ENCODE measurements around the gene C22orf31.
"Not testable (repeated sequence)": the region's sequence is repeated elsewhere in the genome, so short reads cannot be mapped to it uniquely, and the experiment has no call there.

Gene C22orf31

DNA sequence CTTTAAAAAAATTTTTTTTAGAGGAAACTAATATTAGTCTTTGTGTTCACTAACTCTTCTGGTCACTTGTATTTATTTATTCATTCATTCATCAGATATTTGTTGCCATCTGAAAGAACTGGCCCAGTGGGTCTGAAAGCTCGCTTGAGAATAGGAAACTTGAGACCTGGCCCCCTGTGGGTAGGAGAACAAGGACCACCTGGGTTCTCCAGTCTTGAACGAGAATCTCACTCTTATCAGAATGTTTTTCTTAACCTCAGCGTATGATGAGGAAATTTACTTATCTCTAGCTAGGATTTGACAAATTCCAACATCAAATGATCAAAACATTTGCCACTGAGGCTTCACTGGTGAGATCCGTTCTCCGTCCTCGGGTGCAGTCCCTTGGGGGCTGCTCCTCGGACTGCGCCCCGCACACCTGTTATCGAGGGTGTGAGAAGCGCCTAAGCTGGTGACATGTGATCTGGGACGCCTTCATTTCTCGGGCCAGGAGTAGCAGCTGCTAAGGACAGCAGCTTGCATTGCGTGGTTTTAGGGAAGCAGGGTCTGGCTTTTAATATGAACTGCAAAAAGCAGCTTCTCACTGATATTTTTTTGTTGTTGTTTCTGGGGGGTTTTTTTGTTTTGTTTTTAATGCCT, 6.3 kb downstream of the C22orf31 start:
- DNase-seq (ENCODE audit: low spot score) = no peak

DNA sequence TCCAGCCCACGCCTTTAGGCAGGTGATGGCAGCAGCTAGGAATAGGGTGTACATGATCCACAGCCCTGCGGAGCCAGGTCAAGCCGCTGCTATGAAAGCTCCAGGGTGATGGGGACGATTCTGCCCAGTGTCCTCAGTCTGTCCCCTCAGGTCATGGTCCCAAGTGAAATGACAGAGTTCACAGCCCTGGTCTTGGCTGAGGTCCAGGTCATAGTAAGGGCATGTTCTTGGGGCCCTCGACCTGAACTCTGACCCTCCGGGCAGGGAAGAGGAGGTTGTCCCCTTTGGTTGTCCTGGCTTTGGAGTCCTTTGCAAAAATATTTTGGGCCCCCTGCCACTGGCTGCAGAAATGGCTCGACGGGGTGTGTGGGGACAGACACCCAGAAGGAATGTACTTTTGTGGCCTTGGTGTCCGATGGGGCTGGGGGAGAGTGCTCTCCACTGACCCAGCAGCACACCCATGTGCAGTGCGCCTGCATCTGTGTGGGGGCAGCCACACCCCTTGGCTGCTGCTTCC, 7.3 kb downstream of the C22orf31 start:
- DNase-seq (ENCODE audit: low spot score) = no peak

GRCh38 chr22:29053048-29053702, 8.5 kb downstream of the C22orf31 start:
- no peak for DNase-seq (ENCODE audit: low spot score)

GRCh38 chr22:29050457-29050856, 11.2 kb downstream of the C22orf31 start:
- no peak for DNase-seq (ENCODE audit: low spot score)

GRCh38 chr22:29049655-29050263, 11.9 kb downstream of the C22orf31 start:
- no peak for DNase-seq (ENCODE audit: low spot score)

GRCh38 chr22:29048822-29049654, 12.6 kb downstream of the C22orf31 start:
- no peak for DNase-seq (ENCODE audit: low spot score)

DNA sequence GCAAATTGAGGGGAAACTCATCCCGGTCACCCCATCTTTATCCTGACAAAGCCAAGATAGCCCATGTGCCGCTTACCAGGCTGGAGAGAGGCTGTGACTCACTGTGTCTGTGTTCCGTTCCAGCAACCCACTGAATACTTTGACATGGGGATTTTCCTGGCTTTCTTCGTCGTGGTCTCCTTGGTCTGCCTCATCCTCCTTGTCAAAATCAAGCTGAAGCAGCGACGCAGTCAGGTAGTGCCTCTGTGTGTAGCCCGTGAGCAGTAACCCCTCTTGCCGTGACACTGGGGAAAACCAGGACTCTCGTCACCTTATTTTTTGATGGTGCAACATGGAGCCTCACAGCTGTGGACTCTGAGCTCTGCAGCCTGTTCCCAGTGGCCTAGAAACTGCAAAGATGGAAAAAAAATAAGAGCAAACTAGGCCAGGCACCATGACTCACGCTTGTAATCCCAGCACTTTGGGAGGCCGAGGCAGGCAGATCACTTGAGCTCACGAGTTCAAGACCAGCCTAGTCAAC, 16.9 kb downstream of the C22orf31 start:
- no peak for DNase-seq (ENCODE audit: low spot score)

DNA sequence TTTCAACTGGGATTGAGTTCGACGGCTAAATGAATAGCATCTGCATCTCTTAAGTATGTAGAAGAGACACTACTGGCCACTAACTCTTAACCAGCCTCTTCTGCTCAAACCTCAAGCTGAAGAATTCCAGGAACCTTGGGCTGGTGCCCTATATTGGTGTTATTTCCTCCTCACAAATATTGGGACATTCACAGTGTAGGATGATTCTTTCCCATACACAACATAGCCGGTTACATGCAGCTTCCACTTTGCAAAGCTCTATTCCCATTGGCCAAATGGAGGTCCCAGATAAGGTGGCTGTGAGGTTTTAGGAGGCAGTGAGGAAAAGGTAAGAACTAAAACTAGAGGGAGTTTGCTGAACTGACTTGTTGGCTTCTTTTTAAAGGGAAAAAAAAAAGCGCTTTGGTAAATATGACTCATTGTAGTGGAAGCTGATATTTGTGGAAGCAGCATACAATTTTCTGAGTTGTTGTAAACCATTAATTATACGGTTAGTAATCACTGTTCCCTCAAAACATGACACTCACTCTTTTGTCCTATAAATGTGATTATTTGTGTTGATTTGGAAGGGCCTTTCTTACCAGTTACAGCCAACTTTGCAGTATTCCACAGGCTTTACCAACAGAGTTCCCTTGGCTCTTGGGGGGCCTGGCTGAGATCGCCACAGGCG, 17.6 kb downstream of the C22orf31 start:
- DNase-seq (ENCODE audit: low spot score) = no peak

DNA sequence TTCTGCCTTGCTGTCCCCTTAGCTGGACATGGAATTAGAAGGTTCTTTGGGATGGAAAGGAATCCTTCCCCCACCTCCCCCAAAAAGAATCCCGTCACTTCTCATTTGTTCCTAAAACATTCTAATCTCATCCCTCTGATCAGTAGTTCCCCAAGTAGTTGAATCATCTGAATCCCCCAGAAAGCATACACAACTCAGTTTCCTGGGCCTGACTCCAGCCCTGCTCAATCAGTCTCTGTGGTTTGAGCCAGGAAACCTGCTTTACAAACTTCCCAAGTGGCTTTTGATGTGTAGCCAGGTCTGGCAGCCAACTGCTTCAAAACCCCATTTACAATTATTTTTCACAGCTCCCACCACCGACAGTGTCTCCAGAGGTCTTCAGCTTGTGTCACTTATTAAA, 20.2 kb downstream of the C22orf31 start:
- DNase-seq (ENCODE audit: low spot score) = no peak

DNA sequence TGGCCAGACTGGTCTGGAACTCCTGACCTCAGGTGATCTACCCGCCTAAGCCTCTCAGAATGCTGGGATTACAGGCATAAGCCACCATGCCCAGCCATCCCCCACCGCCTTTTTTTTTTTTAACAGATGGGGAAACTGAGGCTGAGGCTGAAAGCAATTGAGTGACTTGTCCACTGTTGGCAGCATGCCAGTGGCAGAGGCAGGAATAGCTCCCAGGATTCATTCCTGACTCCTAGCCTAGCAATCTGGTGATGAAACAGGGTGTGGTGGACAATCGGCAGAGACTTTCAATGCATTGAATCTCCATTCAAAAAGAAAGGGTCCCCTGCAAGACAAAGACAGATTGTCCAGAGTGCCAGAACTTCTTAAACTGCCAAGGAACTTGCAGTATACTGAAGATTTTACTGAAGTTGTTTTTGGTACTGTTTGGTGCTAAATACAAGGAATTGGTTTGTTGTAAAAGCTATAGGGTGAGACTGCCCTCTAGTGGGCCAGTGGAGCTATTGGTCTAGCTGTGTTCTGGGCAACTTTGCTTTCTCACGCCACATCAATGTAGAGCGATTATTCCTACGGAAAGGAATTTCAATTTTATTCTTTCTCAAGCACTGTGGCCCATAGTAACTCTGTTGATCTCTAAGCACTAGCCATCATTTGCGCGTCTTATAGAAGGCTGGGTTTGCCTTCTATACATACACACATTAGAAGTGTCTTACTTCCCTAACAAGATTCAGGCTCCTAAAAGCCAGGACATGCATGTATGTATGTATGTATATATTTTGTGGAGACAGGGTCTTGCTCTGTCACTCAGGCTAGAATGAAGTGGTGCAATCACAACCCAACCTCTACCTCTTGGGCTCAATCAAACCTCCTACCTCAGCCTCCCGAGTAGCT, 21.0 kb downstream of the C22orf31 start:
- DNase-seq (ENCODE audit: low spot score) = peak; percentile 81

GRCh38 chr22:29039684-29040083, 21.9 kb downstream of the C22orf31 start:
- DNase-seq (ENCODE audit: low spot score) = not testable (repeated sequence)

GRCh38 chr22:29039148-29039547, 22.5 kb downstream of the C22orf31 start:
- DNase-seq (ENCODE audit: low spot score) = no peak

GRCh38 chr22:29037340-29037932, 24.2 kb downstream of the C22orf31 start:
- DNase-seq (ENCODE audit: low spot score) = no peak

DNA sequence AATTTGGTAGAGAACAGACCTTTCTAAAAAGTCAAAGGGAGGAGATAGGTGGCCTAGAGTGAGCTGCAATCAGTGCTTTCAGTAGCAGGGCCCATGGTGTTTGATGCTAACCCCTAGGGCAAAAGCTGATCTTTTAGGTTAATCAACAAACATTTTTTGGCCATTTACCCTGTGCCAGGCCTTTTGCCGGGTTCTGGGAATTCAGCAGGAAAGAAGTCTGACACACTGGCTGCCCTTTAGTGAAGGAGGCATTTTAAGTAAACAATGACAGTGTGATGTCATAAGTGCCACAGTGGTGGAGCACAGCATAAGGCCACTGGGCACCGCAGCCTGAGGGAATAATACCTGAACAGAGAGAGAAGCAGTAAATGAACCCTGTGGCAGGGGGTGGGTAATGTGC, 29.0 kb downstream of the C22orf31 start:
- DNase-seq (ENCODE audit: low spot score) = no peak

DNA sequence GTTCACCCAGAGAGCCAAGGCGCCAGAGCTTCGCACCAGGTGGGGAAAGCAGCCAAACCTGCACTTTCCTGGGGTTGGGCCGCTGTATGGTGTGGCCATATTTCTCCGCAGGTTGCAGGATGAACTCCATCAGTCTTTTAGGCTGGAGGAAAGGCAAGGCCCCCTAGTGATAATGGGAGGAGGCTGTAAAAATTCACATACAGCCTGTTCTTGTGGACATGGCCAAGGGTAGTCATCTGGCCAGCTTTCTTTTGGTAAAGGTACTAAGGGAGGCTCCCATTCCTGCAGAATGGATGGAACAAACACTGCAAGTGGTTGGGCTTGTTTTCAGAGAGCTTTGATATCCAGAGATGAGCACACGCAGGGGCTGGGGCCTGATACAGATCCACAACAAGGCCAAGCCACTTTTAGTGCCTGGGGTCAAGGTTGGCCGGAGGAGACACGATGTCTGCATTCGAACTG, 29.6 kb downstream of the C22orf31 start:
- DNase-seq (ENCODE audit: low spot score) = no peak

DNA sequence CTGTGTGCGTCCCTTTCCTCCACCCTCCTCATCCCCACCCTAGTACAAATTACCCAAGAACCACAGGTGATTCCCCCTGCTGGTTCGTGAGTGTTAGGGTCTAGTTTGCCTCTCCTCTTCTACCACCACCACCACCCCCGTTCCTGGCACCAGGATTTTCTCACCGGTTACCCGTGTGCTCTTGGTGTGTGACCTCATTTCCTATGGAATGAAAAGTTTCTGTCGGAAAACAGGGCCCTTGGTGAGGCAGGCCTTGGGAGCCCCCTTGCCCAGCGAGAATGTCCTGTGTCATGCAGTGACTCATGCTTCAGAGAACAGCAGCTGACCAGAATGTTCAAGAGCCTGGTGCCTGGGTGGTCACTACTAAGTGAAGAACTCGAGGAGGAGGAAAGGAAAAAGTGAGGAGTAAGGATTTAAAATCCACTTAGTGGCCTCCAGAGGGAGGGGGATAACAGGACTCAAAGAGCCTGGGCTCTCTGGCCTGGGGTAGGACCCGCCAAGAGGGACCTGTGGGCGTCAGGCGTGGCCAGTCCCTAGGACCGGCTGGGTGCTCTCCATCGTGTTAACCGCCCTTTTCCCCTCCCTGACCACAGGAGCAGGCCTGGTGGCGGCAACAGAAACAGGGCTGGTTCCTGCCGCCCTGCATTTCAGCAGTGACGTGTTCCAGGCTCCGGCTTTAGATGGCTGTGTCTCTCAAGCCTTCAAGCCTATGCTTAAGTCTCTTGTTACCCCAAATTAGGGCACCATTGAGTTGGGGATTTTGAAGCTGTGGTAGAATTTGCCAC, 30.2 kb downstream of the C22orf31 start:
- DNase-seq (ENCODE audit: low spot score) = no peak

DNA sequence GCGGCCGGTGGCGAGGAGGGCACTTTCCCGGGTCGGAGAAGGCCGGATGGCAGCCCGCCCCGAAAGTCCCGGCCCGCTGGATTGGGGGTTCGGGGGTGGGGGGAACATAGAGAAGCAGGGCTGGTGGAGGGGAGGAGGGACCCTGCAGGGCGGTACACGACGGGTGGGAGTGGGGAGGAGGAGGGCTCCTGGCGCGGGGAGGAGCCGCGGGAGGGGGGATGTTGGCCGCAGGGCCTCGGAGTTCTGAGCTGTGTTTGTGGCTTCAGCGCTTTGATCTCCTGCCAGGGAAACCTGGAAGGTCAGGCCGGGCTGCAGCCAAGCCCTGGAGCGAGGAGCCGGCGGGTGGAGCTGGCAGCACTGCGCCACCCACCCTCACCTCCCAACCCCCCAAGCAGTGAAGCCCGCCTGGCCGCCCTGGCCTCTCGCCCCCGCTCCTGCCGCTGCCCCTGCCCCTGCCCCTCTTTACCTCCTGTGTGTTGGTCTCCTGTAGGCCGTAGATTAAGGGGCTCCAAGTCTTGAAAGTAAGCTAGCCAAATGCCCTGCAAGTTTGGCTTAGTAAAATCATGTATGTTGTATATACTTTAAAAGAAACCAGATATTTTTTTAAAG, 30.9 kb downstream of the C22orf31 start:
- no peak for DNase-seq (ENCODE audit: low spot score)

DNA sequence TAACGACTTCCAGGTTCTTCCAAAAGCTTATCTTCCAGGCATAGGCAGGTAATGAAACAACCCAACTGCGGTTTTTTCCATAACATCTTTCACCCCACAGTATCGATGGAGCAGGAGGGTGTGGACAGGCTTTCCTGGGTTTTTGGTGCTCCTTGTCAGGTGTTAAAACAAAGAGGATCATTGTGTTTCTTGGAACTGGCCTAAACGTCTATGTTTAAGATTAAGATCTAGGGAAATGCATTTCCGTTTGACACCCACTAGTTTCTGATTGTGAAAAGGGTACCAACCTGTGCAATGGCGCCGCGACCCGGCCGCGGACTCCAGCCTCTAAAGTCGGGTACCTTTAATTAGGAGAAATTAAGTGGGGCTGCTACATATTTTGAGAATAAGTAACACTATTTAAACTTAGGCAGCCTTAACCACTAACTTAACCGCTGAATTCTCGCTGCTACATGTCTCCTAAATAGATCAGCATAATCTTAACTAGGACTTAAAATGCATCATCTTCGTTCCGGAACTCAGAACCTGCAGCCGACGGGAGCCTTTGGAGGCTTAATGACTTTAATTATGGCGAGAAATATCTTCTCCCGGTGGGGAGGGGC, 31.5 kb downstream of the C22orf31 start:
- no peak for DNase-seq (ENCODE audit: low spot score)
